Measurements from ENCODE around the gene UBFD1.
"Not testable (repeated sequence)": the region's sequence is repeated elsewhere in the genome, so short reads cannot be mapped to it uniquely, and the experiment has no call there.

The UBFD1 gene

DNA sequence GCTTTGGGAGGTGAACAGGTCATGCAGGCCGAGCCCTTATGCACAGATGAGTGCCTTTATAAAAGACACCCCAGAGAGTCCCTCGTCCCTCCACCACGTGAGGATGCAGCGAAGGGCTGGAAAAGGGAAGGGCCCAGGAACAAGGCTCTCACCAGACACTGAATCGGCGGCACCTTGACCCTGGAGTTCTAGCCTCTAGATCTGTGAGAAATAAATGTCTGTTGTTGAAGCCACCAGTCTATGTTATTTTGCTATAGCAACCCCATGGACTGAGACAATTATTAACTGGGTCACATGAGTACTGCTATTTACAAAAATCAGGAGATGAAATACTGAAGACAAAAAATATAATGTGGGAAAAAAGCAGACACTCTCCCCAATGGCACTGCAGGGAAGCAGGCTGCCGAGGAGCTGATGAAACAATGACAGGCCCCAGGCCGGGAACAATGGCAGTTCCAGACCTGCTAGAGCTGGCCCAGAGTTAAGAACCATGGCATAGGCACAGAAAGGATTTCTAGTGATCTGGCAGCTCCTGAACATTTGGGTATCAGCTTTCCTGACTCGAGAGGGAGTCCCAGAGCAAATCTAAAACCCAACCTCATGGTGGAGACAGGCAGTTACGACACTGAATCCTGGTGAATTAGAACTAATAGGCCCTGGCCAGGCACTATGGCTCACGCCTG lies 29.4 kb upstream of the UBFD1 start:
- DNase-seq (ENCODE audit: low read depth) = no peak

DNA sequence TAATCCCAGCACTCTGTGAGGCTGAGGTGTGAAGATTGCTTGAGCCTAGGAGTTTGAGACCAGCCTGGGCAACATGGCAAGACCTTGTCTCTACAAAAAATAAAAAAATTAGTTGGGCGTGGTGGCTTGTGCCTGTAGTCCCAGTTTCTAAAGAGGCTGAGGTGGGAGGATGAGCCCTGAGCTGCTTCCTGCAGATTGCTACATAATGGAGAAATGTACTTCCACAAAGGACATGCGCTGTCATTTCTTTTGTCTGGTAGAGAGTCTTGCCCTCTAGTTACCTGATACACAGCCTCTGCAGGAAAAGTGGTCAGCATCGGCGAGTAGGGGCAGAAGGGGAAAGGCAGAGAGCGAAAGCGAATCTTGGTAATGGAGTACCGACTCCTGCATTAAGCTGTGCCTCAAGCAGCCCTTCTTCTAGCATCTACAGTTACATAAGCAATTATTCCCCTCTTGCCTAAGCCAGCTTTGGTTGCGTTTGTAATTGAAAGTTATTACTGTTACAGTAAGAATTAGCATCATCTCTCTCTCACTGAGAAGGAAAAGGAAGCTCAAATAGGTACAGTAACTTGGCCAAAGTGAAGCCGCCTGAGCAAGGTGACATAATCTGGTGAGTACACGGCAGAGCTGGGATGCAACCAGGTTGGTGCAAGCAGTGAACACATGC lies 28.8 kb upstream of the UBFD1 start:
- DNase-seq (ENCODE audit: low read depth) = no peak

DNA sequence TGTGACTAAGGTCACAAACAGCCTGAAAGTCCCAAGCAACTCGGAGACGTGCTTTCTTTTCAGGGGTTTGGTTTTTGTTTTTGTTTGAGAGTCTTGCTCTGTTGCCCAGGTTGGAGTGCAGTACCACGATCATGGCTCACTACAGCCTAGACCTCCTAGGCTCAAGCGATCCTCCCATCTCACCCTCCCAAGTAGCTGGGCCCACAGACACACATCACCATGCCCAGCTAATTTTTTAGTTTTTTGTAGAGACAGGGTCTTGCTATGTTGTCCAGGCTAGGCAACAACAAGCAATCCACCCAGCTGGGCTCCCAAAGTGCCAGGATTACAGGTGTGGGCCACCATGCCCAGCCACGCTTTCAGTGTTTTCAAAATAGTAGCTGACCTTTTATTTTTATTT lies 27.5 kb upstream of the UBFD1 start:
- DNase-seq (ENCODE audit: low read depth) = no peak

DNA sequence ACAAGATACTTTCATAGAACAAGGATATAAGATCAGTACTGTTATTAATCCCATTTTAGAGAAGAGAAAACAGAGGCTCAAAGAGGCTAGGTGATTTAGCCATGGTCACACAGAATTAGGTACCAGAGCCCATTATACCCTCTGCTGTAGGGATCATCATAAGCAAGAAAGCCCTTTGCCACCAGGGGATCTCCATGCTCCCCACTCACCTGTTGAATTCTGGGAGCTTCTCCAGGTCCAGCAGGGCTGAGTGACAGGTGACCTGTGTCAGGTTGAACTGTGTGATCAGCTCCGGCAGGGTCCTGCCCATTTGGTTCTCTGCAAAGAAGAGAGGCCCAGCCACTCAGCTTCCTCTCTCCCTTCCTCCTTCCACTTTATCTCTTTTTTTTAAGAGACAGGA lies 25.1 kb upstream of the UBFD1 start:
- DNase-seq (ENCODE audit: low read depth) = no peak

DNA sequence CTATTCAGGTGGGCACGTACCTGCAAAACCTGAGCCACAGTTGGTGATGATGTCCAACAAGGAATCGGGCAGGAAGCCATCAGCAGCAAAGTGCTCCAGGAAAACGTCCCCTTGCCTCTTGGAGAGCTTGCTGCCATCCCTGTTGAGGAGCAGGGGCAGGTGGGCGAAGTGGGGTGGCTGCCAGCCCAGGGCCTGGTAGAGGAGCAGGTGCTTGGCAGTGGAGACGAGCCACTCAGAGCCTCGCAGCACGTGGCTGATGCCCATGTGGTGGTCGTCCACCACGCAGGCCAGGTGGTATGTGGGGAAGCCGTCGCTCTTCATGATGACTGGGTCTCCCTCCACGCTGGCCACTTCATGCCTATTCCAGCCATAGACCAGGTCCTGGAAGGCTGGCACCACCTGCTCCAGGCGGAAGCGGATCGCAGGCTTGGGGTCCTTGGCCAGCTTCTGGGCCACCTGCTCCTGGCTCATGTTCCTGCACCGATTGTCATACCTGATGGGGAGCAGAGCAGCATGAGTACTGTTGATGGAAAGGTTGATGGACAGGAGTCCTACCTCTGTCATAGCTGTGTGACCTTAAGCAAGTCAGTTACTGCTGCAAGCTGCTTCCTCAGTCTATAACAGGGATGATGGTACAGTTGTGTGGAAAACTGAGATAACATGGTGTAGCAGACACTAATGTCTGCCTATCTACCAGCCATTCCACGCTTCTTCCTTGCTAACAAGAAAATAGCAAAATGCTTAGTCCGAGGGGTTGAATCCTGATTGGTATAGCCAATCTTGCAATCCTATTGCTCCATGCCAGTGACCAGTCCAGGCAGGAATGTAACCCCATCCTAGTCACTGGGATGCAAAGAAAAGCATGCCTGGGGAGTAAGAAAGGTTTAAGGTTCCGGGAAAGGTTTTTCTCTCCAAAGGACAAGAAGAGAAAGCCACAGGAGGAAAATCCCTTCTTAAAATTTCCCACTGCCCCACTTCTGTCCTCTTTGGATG lies 22.4 kb upstream of the UBFD1 start:
- no peak for DNase-seq (ENCODE audit: low read depth)

DNA sequence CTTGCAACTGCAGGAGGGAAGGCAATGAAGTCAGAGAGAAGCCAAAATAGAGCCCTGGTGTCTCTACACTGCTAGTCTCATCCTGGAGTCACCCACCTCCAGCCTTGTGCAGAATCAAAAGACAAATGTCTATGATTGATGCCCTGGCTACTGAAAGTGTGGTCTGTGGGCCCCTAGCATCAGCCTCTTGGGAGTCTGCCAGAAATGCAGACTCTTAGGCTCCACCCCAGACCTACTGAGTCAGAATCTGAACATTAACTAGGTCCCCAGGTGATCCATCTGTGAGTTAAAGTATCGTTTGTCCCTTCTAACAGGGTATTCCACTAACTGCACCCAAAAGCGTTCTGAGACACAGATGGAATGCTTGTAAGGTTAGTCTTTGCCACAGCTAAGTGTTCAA lies 21.6 kb upstream of the UBFD1 start:
- DNase-seq (ENCODE audit: low read depth) = no peak

DNA sequence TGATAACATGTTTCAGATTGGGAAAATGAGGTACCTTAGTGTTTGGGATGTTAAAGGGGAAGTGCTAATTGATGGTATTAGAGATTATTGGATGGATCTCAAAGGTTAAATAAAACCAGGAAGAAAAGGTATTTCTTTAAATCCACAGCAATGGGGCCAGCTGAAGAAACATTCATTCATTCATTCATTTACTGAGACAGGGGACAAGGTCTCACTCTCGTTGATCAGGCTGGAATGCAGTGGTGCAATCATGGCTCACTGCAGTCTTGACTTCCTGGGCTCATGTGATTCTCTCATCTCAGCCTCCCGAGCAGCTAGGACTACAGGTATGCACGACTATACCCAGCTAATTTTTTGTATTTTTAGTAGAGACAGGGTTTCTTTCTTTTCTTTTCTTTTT lies 20.1 kb upstream of the UBFD1 start:
- no peak for DNase-seq (ENCODE audit: low read depth)

DNA sequence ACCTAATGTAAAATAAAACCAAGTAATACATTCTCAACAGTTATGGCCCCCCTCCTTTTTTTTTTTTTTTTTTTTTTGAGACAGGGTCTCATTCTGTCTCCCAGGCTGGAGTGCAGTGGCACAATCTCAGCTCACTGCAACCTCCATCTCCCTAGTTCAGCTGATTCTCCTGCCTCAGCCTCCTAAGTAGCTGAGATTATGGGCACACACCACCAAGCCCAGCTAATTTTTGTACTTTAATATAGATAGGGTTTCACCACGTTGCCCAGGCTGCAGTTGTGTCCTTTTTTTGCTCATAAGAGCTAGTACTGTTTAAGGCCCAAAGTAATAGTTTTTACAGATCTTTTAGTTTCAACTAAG lies 18.6 kb upstream of the UBFD1 start:
- DNase-seq (ENCODE audit: low read depth) = no peak

DNA sequence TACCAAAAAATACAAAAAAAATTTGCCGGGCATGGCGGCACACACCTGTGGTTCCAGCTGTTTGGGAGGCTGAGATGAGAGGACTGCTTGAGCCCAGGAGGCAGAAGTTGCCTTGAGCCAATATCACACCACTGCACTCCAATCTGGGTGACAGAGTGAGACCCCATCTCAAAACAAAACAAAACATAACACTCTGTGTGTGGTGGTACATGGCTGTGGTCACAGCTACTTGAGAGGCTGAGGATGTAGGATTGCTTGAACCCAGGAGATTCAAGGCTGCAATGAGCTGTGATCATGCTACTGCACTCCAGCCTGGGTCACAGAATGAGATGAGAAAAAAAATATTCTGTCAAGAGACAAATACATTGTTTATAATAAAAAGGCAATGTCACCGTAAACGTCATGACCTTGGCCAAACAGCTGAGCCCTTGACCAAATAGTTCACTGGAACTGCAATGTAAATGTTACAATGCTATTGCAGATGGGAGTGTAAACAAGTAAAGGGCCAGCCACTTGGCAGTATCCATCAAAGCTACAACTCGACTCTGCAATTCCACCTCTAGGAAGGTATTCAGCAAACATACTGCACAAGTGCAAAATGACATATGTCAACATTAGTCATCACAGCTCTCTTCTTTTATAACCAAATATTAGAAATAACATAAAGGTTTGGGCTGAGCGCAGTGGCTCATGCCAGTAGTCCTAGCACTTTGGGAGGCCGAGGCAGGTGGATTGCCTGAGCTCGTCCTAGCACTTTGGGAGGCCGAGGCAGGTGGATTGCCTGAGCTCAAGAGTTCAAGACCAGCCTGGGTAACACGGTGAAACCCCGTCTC lies 17.3 kb upstream of the UBFD1 start:
- DNase-seq (ENCODE audit: low read depth) = no peak

DNA sequence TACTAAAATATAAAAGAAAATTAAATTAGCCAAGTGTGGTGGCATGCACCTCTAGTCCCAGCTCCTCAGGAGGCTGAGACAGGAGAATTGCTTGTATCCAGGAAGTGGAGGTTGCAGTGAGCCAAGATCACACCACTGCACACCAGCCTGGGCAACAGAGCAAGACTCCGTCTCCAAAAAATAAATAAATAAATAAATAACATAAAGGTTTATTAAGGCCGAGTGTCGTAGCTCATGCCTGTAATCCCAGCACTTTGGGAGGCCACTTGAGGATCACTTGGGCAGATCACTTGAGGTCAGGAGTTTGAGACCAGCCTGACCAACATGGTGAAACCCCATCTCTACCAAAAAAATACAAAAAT lies 16.7 kb upstream of the UBFD1 start:
- not testable (repeated sequence) for DNase-seq (ENCODE audit: low read depth)

DNA sequence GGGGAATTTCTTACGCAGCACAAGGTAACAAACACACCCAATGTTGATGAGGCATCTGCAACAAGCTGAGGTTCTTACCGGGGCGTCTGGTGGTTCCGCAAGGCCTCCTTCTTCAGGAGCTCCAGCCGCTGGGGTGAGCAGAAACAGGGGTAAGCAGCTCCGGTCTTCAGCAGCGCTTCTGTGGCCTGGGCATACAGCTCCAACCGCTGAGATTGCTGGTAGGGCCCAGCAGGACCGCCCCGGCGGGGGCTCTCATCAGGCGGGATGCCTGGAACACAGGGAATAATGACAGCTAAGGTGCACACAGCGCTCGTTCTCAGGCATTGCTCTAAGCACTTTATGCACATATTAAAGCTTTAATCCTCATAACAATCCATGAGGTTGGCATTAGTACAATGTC lies 13.1 kb upstream of the UBFD1 start:
- no peak for DNase-seq (ENCODE audit: low read depth)

DNA sequence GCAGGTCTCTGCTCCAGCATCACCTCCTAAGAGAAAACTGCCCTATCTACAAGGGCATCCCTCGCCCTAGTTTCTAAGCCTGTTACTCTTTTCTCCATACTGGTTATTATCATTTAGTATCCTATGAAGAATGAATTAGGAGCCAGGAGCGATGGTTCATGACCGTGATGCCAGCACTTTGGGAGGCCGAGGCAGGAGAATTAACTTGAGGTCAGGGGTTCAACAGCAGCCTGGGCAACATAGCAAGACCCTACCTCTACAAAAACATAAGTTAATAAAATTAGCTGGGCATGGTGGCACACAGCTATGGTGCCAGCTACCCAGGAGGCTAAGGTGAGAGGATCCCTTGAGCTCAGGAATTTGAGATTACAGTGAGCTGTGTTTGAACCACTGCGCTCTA lies 7.6 kb upstream of the UBFD1 start:
- DNase-seq (ENCODE audit: low read depth) = no peak

DNA sequence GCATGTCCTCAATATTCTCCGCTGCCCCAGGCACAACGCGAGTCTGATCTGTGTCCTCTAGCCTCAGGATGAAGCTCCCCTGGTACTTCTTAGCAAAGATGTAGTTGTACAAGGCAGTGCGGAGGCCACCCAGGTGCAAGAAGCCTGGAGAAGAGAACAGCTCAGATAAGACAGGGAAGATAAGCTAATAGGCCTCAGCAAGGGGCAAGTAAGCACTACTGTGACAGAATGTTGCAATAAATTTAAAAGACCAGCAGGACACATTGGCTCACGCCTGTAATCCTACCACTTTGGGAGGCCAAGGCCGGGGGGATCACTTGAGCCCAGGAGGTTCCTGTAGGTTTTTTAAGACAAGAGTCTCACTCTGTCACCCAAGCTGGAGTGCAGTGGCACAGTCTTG lies 5.4 kb upstream of the UBFD1 start:
- no peak for DNase-seq (ENCODE audit: low read depth)

DNA sequence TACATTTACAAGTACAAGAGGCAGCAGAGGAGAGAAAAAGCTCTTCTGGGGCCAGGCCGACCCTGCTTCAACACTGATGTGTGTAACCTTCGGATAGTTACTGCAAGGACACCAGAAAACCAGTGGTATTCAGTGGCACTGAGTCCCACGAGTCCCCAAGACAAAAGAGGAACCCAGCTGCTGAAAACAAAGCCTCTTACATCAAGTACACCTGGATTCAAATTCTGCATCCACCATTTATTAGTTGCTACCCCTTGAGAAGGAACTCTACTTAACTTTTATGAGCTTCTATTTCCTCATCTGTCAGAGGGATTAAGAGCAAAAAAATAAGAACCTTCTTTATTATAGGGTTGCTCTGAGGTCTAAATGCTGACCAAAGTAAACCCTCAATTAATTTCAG lies 3.0 kb upstream of the UBFD1 start:
- DNase-seq (ENCODE audit: low read depth) = no peak

DNA sequence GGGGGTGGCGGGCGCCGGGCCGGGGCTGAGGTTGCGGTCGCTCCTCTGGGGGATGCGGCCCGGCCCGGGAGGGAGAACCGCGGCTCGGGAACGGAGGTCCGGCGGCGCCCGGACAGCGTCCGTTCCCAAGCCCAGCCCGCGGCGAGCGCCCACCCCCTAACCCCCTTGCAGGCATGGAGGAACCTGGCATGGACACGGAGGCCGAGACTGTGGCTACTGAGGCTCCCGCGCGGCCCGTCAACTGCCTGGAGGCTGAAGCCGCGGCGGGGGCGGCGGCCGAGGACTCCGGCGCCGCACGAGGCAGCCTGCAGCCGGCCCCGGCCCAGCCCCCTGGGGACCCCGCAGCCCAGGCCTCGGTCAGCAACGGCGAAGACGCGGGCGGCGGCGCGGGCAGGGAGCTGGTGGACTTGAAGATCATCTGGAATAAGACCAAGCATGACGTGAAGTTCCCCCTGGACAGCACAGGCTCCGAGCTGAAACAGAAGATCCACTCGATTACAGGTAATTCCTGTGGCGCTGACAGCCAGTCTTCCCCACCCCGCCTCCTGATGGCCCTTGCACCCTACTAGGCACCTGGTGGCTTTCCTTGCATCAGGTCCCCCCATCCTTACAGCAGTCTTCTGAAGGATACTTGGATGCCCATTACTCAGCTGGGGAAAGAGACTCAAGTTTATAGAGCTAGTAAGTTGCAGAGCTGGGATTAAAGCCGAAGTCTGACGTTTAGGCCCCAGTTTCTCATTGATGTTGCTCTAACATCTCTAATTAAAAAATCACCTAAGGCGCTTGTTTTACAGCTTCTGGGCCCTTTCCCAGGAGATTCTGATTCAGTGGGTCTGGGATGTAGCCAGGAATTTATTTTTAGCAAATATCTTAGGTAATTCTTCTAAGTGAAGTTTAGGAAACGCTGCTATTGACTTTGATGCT lies 514 bp downstream of the UBFD1 start:
- peak; percentile 44 for DNase-seq (ENCODE audit: low read depth)

DNA sequence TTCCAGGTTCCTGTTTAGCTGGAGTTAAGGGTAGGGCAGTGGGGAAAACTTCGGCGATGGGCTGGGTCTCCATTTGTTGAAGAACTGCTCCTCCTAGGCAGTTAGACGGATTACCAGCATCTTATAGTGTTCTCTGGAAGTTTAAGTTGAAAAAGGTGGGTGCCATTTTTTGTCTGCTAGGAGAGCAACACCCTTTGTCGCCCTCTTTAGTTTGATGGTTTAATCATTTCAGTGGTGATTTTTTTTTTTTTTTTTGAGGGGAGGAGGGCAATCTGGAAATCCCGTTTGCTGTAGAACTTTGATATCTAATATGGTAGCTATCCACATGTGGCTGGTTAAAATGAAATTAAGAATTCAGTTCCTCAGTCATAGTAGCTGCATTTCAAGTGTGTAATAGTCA lies 4.1 kb downstream of the UBFD1 start:
- no peak for DNase-seq (ENCODE audit: low read depth)

DNA sequence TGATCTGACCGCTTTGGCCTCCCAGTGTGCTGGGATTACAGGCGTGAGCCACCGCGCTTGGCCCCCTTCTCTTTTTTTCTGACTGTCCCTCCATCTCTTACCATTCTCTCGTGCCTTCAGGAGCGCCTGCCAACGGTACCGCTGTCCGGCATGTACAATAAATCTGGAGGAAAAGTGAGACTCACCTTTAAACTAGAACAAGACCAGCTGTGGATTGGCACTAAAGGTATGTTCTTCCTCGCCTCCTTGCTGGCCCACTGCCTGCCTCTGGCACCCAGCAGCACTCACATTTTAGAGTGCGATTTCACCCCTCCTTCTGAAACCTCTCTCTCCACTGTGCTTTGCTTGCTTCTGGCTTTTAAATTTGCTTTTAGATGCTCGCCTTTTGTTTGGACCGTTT lies 5.0 kb downstream of the UBFD1 start:
- no peak for DNase-seq (ENCODE audit: low read depth)

DNA sequence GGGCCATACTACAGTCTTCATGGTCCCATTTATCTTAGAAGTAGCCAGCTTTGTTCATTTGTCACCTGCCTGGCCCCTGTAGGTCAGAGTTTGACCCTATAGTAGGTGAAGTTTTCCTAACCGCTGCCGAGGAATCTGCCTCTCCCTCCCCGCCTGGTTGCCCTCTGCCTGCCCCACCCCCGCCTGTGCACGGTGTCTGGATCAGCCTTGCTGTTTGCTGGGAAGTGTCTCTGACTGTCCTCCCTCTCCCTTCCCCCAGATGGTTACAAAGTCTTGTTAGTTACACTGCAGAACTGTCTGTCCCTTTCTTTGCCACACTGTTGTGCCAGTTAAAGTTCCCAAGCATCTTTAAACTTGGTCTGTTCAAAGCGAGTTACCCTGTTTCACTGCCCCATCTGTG lies 5.7 kb downstream of the UBFD1 start:
- no peak for DNase-seq (ENCODE audit: low read depth)

DNA sequence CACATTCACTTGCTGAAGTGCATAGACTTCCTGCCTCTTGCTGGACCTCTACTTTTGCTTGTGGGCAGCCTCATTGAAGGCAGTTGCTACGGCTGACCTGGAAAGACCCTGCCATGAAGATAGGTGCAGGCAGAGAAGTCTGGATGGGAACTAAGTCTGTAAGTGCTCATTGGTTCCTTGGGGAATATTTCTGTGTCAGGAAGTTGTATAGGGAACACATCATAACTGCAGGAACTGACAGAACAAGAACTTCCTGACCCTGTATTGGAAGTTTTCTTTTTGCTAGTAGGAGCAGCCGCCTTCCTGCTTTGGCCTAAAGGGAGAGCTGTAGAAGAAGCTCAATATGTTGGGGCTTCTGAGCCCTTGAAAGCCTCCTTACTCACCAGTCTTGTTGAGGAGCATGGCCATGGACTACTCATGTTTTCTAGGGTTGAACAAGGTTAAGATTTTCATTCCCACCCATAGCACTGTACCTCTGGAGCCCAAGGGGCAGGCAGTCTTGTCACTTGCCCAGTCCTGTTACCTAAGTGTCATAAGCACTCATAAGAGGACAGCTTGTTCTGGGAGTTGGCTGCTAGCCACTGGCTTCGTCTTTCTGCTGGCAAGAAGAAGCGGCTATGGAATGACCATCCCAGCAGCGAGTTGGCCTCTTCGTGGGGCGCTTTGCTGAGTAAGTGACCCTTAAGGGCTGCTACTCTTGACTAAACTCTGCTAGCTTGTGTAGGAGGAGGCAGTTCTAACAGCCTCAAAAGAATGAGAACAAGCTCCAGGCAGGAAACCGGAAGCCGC lies 7.2 kb downstream of the UBFD1 start:
- DNase-seq (ENCODE audit: low read depth) = peak; percentile 3

DNA sequence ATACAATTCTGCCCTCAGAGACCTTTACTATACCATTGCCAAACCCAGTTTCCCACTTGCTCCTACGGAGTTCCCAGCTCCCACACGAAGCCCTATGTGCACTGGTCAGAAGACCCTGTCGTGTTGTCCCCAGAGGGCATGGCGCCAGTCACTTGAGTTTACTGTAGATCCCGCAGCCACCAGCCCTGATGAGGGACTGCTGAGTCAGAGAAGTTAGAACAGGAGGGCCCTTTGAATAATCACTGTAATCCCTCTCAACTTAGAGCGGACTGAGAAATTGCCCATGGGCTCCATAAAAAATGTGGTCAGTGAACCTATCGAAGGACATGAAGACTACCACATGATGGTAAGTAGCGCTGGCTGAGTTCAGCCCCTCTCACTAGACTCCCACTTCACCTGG lies 9.2 kb downstream of the UBFD1 start:
- no peak for DNase-seq (ENCODE audit: low read depth)

Measured in fibroblast of gingiva (primary cell).